HG03439 (cell line): Measurements from ENCODE around the gene IFNL4.
"Not testable (repeated sequence)": the region's sequence is repeated elsewhere in the genome, so short reads cannot be mapped to it uniquely, and the experiment has no call there.

Experiments used
- ATAC-seq: cut with Tn5 transposase; IDR thresholded peaks from one replicate; pipeline ENCODE4 v1.9.1; 2021; ENCODE audit warnings: mild to moderate bottlenecking, moderate library complexity; ENCODE audit not compliant: unreplicated experiment

The IFNL4 gene

GRCh38 chr19:39261704-39262103, 13.0 kb upstream of the IFNL4 start:
- no peak for ATAC-seq

GRCh38 chr19:39257227-39257626, 8.6 kb upstream of the IFNL4 start:
- no peak for ATAC-seq

GRCh38 chr19:39254531-39255345, 6.1 kb upstream of the IFNL4 start:
- ATAC-seq, result no peak

GRCh38 chr19:39253374-39254149, 4.9 kb upstream of the IFNL4 start:
- no peak for ATAC-seq

- no peak for ATAC-seq
Observed at GRCh38 chr19:39252458-39252857, 3.8 kb upstream of the IFNL4 start.

- ATAC-seq, result no peak
Observed at GRCh38 chr19:39251846-39252245, 3.2 kb upstream of the IFNL4 start.

GRCh38 chr19:39251081-39251480, 2.4 kb upstream of the IFNL4 start:
- ATAC-seq, result no peak

GRCh38 chr19:39247701-39248664, 673 bp downstream of the IFNL4 start:
- no peak for ATAC-seq

GRCh38 chr19:39246951-39247669, 1.5 kb downstream of the IFNL4 start:
- ATAC-seq, result no peak

- not testable (repeated sequence) for ATAC-seq
Observed at GRCh38 chr19:39245166-39245565, 3.5 kb downstream of the IFNL4 start.

- ATAC-seq, result not testable (repeated sequence)
Observed at GRCh38 chr19:39244410-39245100, 4.1 kb downstream of the IFNL4 start, which contains the start of gene IFNL3. IFNL3 (minus strand) TSS chr19:39245006; CDS start chr19:39244967, 39 bp downstream.

- ATAC-seq, result not testable (repeated sequence)
Observed at GRCh38 chr19:39243741-39244140, 4.9 kb downstream of the IFNL4 start.

GRCh38 chr19:39240421-39240820, 8.2 kb downstream of the IFNL4 start:
- no peak for ATAC-seq

- no peak for ATAC-seq
Observed at GRCh38 chr19:39238944-39239343, 9.7 kb downstream of the IFNL4 start.

GRCh38 chr19:39238209-39238608, 10.4 kb downstream of the IFNL4 start:
- ATAC-seq, result no peak

- ATAC-seq, result no peak
Observed at GRCh38 chr19:39237200-39238184, 11.2 kb downstream of the IFNL4 start.

- no peak for ATAC-seq
Observed at GRCh38 chr19:39236527-39236926, 12.1 kb downstream of the IFNL4 start.

- ATAC-seq, result no peak
Observed at GRCh38 chr19:39232708-39233107, 15.9 kb downstream of the IFNL4 start.
